ENCODE data around the gene CTTNBP2NL.
A peak's percentile ranks its signal among the peaks of the same experiment; 100 is the strongest.

The CTTNBP2NL gene

GRCh38 chr1:112509660-112510178, 113.7 kb downstream of the CTTNBP2NL start:
- no peaks in the 10 kb centered on the region for H3K36me3 ChIP-seq
- intact Hi-C loops (cut with DNase I; ENCODE audit: low total_unique reads), result no loop called here
- peaks cover 0 to 20% (median 17%) of the 10 kb centered on the region in 4 donors for H3K4me1 ChIP-seq
- TF ChIP-seq CTCF (IDR thresholded peaks at IDR 0.05), result no peak
- peaks cover 0 to 32% of the 10 kb centered on the region in 2 donors for H3K27me3 ChIP-seq
- peak overlapping the region in 1 of 2 donors; percentile 40 for H3K4me3 ChIP-seq
- DNase-seq, result no peak
- H3K9me3 ChIP-seq, result no peaks in the 10 kb centered on the region
- H3K27ac ChIP-seq, result no peak overlapping the region

GRCh38 chr1:112510340-112510739, 114.3 kb downstream of the CTTNBP2NL start:
- Histone ChIP-seq H3K9me3 (no peaks in the 10 kb centered on the region), H3K36me3 (no peaks in the 10 kb centered on the region), H3K4me3 (no peak overlapping the region), H3K27ac (no peak overlapping the region), H3K27me3 (peaks cover 0 to 32% of the 10 kb centered on the region in 2 donors), H3K4me1 (peaks cover 0 to 20% (median 17%) of the 10 kb centered on the region in 4 donors)
- no peak for TF ChIP-seq CTCF (IDR thresholded peaks at IDR 0.05)
- intact Hi-C loops (cut with DNase I; ENCODE audit: low total_unique reads), result no loop called here
- no peak for DNase-seq
